Panc1 (cell line): ENCODE measurements around the gene C8B. TPM values are rescaled to one million over a fixed set of nuclear protein-coding genes. Genes with fewer than 3 reads are reported as not detected.

ENCODE experiments used
- ATAC-seq: fragments of 200-7000 bp; cut with Tn5 transposase; 2 replicates; pipeline ENCODE4 v1.9.1; 2020; ENCODE audit warnings: mild to moderate bottlenecking, moderate library complexity
- BruUV-seq: library from RNA; stranded (reverse); fragments of 400-500 nt; replicated peaks from 2 replicates; lab custom pipeline; 2021; lab: Mats Ljungman, UMichigan
- CTCF ChIA-PET: fragments of 300-600 bp; sonication (Branson Sonifier 250); formaldehyde crosslinking; loops from one replicate; lab custom pipeline; 2022; ENCODE audit warnings: antibody characterized with exemption; lab: Charles Lee
- POLR2A ChIA-PET: fragments of 300-600 bp; sonication (Branson Sonifier 250); formaldehyde crosslinking; loops from one replicate; lab custom pipeline; 2022; ENCODE audit warnings: antibody characterized with exemption; lab: Charles Lee
- DNase-seq: peaks from one replicate; pipeline ENCODE4 v3.0.0-alpha.2; 2010; ENCODE audit warnings: low read depth, low spot score
- H3K27ac ChIP-seq: 2 replicates; pipeline ENCODE4 v1.5.1; 2011; ENCODE audit warnings: mild to moderate bottlenecking, low read length, inconsistent platforms
- H3K27me3 ChIP-seq: fragments of 200-500 bp; sonication (Bioruptor generic); 2 replicates; pipeline ENCODE4 v1.6.0; 2014; ENCODE audit warnings: low read length, inconsistent platforms; ENCODE audit not compliant: control insufficient read depth, insufficient read depth
- H3K36me3 ChIP-seq: fragments of 200-500 bp; sonication (Bioruptor generic); 2 replicates; pipeline ENCODE4 v1.5.1; 2014; ENCODE audit warnings: inconsistent platforms, mild to moderate bottlenecking, low read length, moderate library complexity; ENCODE audit not compliant: control insufficient read depth, insufficient read depth
- H3K4me1 ChIP-seq: 2 replicates; pipeline ENCODE4 v1.5.1; 2011; ENCODE audit warnings: inconsistent platforms, mild to moderate bottlenecking, low read length, moderate library complexity; ENCODE audit not compliant: control insufficient read depth, insufficient read depth
- H3K4me3 ChIP-seq, 2 experiments: 2 replicates each; pipeline ENCODE4 v1.5.1; 2011 to 2012; ENCODE audit warnings: low read depth in 2 of 2, low read length in 2 of 2, mild to moderate bottlenecking in 2 of 2, inconsistent platforms in 1 of 2, moderate library complexity in 1 of 2
- H3K9me3 ChIP-seq: fragments of 200-500 bp; sonication (Bioruptor generic); 2 replicates; pipeline ENCODE4 v1.5.1; 2014; ENCODE audit warnings: low read depth, mild to moderate bottlenecking, inconsistent platforms, low read length, moderate library complexity; ENCODE audit not compliant: control insufficient read depth, insufficient read depth
- POLR2AphosphoS5 ChIP-seq: IDR thresholded peaks from 2 replicates; pipeline ENCODE4 v1.6.1; 2012; ENCODE audit warnings: mild to moderate bottlenecking, low read depth, low read length, moderate library complexity
- SIN3A ChIP-seq: IDR thresholded peaks from 2 replicates; pipeline ENCODE4 v1.6.1; 2012; ENCODE audit warnings: low read depth, mild to moderate bottlenecking, low read length, moderate library complexity, borderline replicate concordance; ENCODE audit not compliant: insufficient read depth
- TCF7L2 ChIP-seq: IDR thresholded peaks from 2 replicates; pipeline ENCODE4 v1.6.1; 2011; ENCODE audit warnings: mild to moderate bottlenecking, low read depth, low read length, inconsistent platforms
- in situ Hi-C: cut with HindIII; loops from 2 replicates; pipeline ENCODE4 v1.10.0; 2016; ENCODE audit warnings: low sequenced_read_pairs, low pct_unique_long_range_greater_than_20kb
- intact Hi-C: fragments of 100-400 bp; cut with micrococcal nuclease; formaldehyde crosslinking; loops from one replicate; pipeline ENCODE4 v1.10.0; 2022; ENCODE audit not compliant: unreplicated experiment
- total RNA-seq: library from RNA; stranded (reverse); gene quantifications from one replicate; pipeline ENCODE4 v1.2.1, GENCODE V29; 2021; ENCODE audit not compliant: unreplicated experiment
- TF ChIP-seq, protein P1 (sequence below): fragments of 450-650 bp; IDR thresholded peaks from 2 replicates; pipeline ENCODE4 v1.5.1; 2017; ENCODE audit warnings: mild to moderate bottlenecking
- TF ChIP-seq, protein P2 (sequence below), 2 experiments: IDR thresholded peaks; 2 replicates each; pipeline ENCODE4 v1.6.1; 2011 to 2012; ENCODE audit warnings: low read depth in 2 of 2, control low read depth in 1 of 2, low read length in 1 of 2, mild to moderate bottlenecking in 1 of 2, moderate library complexity in 1 of 2; ENCODE audit not compliant: insufficient read depth in 1 of 2

The C8B gene
- total RNA-seq, 1 experiment from 2014 or later, result not detected

DNA sequence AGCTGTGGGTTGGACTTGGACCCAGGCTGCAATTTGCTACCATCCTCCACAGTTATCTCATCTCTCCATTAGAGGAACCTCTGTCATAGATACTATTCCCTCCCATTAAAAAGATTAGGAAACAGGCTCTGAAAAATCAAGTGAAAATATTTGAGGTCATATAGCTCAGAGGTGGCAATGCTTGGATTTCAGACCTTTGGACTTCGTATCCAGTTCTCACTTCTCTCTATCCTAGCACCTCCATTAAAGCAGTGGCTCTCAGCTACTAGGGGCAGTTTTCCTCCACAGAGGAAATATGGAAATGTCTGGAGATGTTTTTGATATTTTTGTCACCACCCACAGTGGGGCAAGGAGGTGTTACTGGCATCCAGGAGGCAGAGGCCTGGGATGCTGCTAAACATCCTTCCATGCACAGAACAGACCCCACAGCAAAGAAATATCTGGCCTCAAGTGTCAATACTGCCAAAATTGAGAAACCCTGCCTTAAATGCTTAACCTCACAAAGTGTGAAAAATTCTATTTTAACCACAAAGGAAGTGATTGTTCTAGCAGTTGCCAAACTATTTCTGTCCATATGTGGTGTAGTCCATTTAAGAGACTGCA is 57.1 kb downstream of the C8B start:
- CTCF ChIA-PET, result no interaction called here
- POLR2A ChIA-PET, result no interaction called here

DNA sequence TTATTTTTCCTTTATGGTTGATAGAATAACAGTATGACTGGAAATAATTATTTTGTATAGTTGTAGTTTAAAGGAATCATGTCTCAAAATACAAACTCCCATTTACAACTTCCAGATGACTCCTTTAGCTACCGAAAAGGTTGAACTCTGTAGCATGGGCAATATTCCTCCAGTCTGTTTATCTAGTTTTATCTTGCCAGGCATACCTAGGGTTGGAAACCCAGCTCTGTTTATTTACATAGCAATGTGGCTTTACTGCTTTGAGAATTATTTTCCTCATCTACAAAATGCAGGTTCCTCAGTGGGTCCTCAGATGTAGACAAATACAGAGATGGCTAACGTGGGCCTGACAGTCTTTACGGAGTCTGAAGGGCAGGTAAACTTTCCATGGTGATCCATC is 60.1 kb downstream of the C8B start:
- ATAC-seq, result no peak
- no peak for TF ChIP-seq SIN3A
- no peak for TF ChIP-seq TCF7L2
- TF ChIP-seq, protein P1, sequence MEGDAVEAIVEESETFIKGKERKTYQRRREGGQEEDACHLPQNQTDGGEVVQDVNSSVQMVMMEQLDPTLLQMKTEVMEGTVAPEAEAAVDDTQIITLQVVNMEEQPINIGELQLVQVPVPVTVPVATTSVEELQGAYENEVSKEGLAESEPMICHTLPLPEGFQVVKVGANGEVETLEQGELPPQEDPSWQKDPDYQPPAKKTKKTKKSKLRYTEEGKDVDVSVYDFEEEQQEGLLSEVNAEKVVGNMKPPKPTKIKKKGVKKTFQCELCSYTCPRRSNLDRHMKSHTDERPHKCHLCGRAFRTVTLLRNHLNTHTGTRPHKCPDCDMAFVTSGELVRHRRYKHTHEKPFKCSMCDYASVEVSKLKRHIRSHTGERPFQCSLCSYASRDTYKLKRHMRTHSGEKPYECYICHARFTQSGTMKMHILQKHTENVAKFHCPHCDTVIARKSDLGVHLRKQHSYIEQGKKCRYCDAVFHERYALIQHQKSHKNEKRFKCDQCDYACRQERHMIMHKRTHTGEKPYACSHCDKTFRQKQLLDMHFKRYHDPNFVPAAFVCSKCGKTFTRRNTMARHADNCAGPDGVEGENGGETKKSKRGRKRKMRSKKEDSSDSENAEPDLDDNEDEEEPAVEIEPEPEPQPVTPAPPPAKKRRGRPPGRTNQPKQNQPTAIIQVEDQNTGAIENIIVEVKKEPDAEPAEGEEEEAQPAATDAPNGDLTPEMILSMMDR, result no peak
- TF ChIP-seq, protein P2, sequence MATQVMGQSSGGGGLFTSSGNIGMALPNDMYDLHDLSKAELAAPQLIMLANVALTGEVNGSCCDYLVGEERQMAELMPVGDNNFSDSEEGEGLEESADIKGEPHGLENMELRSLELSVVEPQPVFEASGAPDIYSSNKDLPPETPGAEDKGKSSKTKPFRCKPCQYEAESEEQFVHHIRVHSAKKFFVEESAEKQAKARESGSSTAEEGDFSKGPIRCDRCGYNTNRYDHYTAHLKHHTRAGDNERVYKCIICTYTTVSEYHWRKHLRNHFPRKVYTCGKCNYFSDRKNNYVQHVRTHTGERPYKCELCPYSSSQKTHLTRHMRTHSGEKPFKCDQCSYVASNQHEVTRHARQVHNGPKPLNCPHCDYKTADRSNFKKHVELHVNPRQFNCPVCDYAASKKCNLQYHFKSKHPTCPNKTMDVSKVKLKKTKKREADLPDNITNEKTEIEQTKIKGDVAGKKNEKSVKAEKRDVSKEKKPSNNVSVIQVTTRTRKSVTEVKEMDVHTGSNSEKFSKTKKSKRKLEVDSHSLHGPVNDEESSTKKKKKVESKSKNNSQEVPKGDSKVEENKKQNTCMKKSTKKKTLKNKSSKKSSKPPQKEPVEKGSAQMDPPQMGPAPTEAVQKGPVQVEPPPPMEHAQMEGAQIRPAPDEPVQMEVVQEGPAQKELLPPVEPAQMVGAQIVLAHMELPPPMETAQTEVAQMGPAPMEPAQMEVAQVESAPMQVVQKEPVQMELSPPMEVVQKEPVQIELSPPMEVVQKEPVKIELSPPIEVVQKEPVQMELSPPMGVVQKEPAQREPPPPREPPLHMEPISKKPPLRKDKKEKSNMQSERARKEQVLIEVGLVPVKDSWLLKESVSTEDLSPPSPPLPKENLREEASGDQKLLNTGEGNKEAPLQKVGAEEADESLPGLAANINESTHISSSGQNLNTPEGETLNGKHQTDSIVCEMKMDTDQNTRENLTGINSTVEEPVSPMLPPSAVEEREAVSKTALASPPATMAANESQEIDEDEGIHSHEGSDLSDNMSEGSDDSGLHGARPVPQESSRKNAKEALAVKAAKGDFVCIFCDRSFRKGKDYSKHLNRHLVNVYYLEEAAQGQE (IDR thresholded peaks at IDR 0.05; ENCODE audit: insufficient read depth in 1 of 2, low read depth in 2 of 2, low read length in 1 of 2), result no peak
- TF ChIP-seq POLR2AphosphoS5, result no peak
- Histone ChIP-seq H3K4me3 (no peak overlapping the region), H3K36me3 (no peaks in the 10 kb centered on the region), H3K9me3 (no peaks in the 10 kb centered on the region), H3K4me1 (no peaks in the 10 kb centered on the region), H3K27me3 (no peaks in the 10 kb centered on the region; the same call in none of the 2 replicates), H3K27ac (no peak overlapping the region)
- ChIA-PET POLR2A (no interaction called here), CTCF (no interaction called here)
- intact Hi-C loops (no loop called here), in situ Hi-C loops (no loop called here)
- DNase-seq, result no peak
- BruUV-seq, result no TSS peak

More for the DNA sequence above, 57.1 kb downstream of the C8B start:
- ATAC-seq (no peak), DNase-seq (no peak)
- H3K27ac ChIP-seq, result no peak overlapping the region
- H3K4me3 ChIP-seq, result no peak overlapping the region
- in situ Hi-C loops, result no loop called here
- H3K27me3 ChIP-seq, result no peaks in the 10 kb centered on the region; the same call in 1 of the 2 replicates
- no peaks in the 10 kb centered on the region for H3K4me1 ChIP-seq
- no peaks in the 10 kb centered on the region for H3K9me3 ChIP-seq
- TF ChIP-seq TCF7L2 (no peak), POLR2AphosphoS5 (no peak)
- TF ChIP-seq, protein P1, result no peak
- TF ChIP-seq, protein P2 (IDR thresholded peaks at IDR 0.05; ENCODE audit: insufficient read depth in 1 of 2, low read depth in 2 of 2, low read length in 1 of 2), result no peak
- intact Hi-C loops, result no loop called here
- H3K36me3 ChIP-seq, result no peaks in the 10 kb centered on the region
- BruUV-seq, result no TSS peak
